Breast epithelium (tissue), 3 donors: ENCODE results near the gene TYRO3.

Experiments used
- POLR2A ChIP-seq: fragments of 450-650 bp; IDR thresholded peaks from one replicate; pipeline ENCODE4 v1.6.1; 2016; ENCODE audit warnings: antibody characterized with exemption, mild to moderate bottlenecking, moderate library complexity
- TF ChIP-seq, protein P1 (sequence below), 3 donors: fragments of 450-650 bp; IDR thresholded peaks; one replicate each; pipeline ENCODE4 v1.5.1; 2016 to 2017; ENCODE audit warnings: antibody characterized with exemption in 3 of 3, mild to moderate bottlenecking in 3 of 3, moderate library complexity in 3 of 3

- TF ChIP-seq, protein P1, sequence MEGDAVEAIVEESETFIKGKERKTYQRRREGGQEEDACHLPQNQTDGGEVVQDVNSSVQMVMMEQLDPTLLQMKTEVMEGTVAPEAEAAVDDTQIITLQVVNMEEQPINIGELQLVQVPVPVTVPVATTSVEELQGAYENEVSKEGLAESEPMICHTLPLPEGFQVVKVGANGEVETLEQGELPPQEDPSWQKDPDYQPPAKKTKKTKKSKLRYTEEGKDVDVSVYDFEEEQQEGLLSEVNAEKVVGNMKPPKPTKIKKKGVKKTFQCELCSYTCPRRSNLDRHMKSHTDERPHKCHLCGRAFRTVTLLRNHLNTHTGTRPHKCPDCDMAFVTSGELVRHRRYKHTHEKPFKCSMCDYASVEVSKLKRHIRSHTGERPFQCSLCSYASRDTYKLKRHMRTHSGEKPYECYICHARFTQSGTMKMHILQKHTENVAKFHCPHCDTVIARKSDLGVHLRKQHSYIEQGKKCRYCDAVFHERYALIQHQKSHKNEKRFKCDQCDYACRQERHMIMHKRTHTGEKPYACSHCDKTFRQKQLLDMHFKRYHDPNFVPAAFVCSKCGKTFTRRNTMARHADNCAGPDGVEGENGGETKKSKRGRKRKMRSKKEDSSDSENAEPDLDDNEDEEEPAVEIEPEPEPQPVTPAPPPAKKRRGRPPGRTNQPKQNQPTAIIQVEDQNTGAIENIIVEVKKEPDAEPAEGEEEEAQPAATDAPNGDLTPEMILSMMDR (IDR thresholded peaks at IDR 0.05): no peak
- no peak for TF ChIP-seq POLR2A
Measured at GRCh38 chr15:41562784-41563198, 3.8 kb downstream of the TYRO3 start.
